HFFc6 (cell line): ENCODE data around the gene RAB7A. TPM values are rescaled to one million over a fixed set of nuclear protein-coding genes. Genes with fewer than 3 reads are reported as not detected.

Source experiments
- DNase-seq: peaks from one replicate; pipeline ENCODE4 v3.0.0-alpha.2; 2018
- H3K27ac Mint-ChIP-seq: 2 replicates; pipeline ENCODE4 v1.8.0; 2020; ENCODE audit warnings: mild to moderate bottlenecking, mixed read lengths
- H3K27me3 Mint-ChIP-seq: 2 replicates; pipeline ENCODE4 v1.8.0; 2021; ENCODE audit warnings: mild to moderate bottlenecking, moderate library complexity, mixed read lengths; ENCODE audit not compliant: insufficient read depth
- H3K36me3 Mint-ChIP-seq: 2 replicates; pipeline ENCODE4 v1.8.0; 2021; ENCODE audit warnings: low read depth, mixed read lengths
- H3K4me1 Mint-ChIP-seq: 2 replicates; pipeline ENCODE4 v1.8.0; 2020; ENCODE audit warnings: low read depth, mixed read lengths
- H3K4me3 Mint-ChIP-seq: 2 replicates; pipeline ENCODE4 v1.8.0; 2020; ENCODE audit warnings: mild to moderate bottlenecking, moderate library complexity, mixed read lengths
- H3K9me3 Mint-ChIP-seq: 2 replicates; pipeline ENCODE4 v1.8.0; 2020; ENCODE audit warnings: mild to moderate bottlenecking, mixed read lengths
- total RNA-seq, 6 experiments: library from RNA; stranded (reverse); fragmentation: NEBNext Ultra II Directional; extraction: Animal tissue kit (Norgen Biotek cat#: 25700); gene quantifications; 2 replicates in 1 of 6; 3 replicates in 5 of 6; pipeline ENCODE4 v1.2.3, GENCODE V29; 2021
- TF ChIP-seq, protein P1 (sequence below): fragments of 200-600 bp; sonication (generic); IDR thresholded peaks from 2 replicates; pipeline ENCODE4 v1.5.0; 2021; ENCODE audit warnings: antibody characterized with exemption, mild to moderate bottlenecking

Gene RAB7A
- total RNA-seq, 6 experiments from 2014 or later, result 311 to 355 (median 323) TPM

DNA sequence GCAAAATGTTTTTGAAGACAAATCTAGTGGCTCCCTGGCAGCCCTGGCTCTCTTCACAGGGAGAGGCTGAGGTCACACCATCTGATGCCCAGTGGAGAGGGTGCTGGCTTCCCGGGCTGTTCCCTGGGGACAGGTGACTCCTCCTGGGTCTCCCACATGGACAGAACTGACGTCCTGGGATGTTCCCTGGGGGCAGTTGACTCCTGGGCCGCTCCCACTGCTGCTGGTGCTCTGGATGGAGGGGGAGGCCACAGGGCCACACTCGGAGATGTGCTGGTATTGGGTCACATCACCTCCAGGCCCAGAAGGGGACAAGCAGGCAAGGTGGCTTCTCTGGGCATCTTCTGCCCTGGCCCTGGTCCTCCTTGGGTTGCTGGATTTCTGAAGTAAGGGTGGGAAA lies 125.6 kb downstream of the RAB7A start:
- Mint-ChIP-seq H3K4me3 (no peak overlapping the region), H3K27ac (no peak overlapping the region), H3K27me3 (peaks cover 5% of the 10 kb centered on the region), H3K4me1 (peaks cover 6% of the 10 kb centered on the region), H3K36me3 (peaks cover 16% of the 10 kb centered on the region), H3K9me3 (peaks cover 23% of the 10 kb centered on the region)
- DNase-seq, result no peak
- TF ChIP-seq, protein P1, sequence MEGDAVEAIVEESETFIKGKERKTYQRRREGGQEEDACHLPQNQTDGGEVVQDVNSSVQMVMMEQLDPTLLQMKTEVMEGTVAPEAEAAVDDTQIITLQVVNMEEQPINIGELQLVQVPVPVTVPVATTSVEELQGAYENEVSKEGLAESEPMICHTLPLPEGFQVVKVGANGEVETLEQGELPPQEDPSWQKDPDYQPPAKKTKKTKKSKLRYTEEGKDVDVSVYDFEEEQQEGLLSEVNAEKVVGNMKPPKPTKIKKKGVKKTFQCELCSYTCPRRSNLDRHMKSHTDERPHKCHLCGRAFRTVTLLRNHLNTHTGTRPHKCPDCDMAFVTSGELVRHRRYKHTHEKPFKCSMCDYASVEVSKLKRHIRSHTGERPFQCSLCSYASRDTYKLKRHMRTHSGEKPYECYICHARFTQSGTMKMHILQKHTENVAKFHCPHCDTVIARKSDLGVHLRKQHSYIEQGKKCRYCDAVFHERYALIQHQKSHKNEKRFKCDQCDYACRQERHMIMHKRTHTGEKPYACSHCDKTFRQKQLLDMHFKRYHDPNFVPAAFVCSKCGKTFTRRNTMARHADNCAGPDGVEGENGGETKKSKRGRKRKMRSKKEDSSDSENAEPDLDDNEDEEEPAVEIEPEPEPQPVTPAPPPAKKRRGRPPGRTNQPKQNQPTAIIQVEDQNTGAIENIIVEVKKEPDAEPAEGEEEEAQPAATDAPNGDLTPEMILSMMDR, result no peak

DNA sequence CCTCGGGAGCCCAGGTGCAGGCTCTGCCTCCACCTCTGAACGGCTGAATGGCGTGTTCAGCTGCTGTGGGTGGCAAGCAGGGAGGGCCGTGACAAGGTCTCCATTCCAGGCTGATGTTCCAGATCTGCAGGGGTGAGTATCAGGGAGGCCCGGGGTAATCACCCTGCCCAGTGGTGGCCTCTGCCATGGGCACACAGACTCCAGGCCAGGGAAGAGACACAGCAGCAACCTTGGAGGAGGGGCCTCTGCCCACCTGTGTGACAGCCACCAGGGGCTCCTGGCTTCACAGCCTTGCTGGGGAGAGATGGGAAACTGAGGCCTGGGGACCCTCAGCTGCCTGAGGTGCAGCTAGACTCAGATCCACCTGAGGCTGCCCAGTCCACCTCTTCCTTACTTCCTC lies 127.8 kb downstream of the RAB7A start:
- Mint-ChIP-seq H3K4me1 (peaks cover 15% of the 10 kb centered on the region), H3K27ac (no peak overlapping the region), H3K36me3 (peaks cover 23% of the 10 kb centered on the region), H3K4me3 (no peak overlapping the region), H3K9me3 (peaks cover 38% of the 10 kb centered on the region), H3K27me3 (peaks cover 12% of the 10 kb centered on the region)
- no peak for DNase-seq
- TF ChIP-seq, protein P1, result no peak

DNA sequence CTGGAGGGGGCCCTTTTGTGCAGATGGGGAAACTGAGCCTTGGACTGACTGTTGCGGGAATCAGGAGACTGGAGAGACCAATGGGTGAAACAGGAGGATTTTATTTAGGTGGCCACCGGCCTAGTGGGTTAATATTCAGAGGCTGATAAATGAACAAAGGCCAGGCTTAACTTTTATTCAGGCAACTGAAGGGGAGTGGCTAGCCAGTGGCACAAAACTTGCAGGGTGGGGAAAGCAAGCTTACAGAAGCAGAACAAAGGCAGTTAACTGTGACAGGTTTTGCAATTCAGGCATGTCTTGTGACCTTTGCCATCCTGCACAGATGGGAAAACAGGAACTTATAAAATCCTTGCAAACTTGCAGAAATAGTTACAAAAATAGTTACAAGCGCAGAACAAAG lies 128.5 kb downstream of the RAB7A start:
- no peak overlapping the region for H3K27ac Mint-ChIP-seq
- no peak for DNase-seq
- peaks cover 15% of the 10 kb centered on the region for H3K4me1 Mint-ChIP-seq
- H3K27me3 Mint-ChIP-seq, result peaks cover 12% of the 10 kb centered on the region
- H3K36me3 Mint-ChIP-seq, result peaks cover 30% of the 10 kb centered on the region
- peaks cover 44% of the 10 kb centered on the region for H3K9me3 Mint-ChIP-seq
- H3K4me3 Mint-ChIP-seq, result no peak overlapping the region
- TF ChIP-seq, protein P1, result no peak

DNA sequence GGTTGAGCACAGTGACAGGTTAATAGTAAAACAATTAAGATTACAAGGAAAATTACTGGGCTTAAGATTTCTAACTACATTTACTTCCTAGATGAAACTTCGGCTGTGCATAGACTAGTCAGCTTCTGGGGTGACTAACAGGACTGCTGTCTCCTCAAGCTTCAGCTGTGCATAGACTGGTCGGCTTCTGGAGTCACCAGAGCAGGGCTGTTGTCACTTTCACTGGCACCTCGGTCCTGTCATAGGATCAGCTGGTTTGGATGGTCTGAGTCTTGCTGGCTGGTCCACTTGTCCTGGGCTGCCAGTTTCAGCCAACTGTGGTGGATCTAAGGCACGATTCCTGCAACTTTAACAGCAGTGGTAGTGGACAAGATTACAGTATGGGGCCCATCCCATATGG lies 129.6 kb downstream of the RAB7A start:
- Mint-ChIP-seq H3K27me3 (peaks cover 12% of the 10 kb centered on the region), H3K27ac (no peak overlapping the region), H3K9me3 (peaks cover 55% of the 10 kb centered on the region), H3K4me3 (no peak overlapping the region), H3K36me3 (peaks cover 41% of the 10 kb centered on the region), H3K4me1 (peaks cover 9% of the 10 kb centered on the region; the same call in 1 of the 2 replicates)
- no peak for DNase-seq
- TF ChIP-seq, protein P1, result no peak

DNA sequence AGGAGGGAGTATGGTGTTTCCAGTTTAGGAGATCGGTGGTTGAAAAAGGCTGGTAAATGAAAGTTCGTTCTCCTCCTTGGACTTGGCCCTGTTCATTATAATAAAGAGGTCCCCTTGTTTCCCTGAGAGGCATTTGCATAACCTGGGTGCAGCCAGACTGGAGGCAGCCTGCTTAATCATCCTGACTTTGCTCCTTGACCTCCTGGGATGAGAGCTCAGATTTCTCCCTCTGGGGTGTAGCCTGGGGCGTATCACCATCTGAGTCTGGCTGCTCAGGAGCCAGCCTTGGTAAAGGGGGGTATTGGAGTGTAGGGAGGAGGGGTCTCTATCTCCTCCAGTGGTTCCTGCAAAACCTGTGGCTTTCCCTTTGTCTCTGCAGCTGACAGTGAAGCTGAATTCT lies 132.2 kb downstream of the RAB7A start:
- Mint-ChIP-seq H3K9me3 (peaks cover 64% of the 10 kb centered on the region), H3K27ac (no peak overlapping the region), H3K27me3 (peaks cover 17% of the 10 kb centered on the region), H3K4me3 (no peak overlapping the region), H3K36me3 (peaks cover 42% of the 10 kb centered on the region), H3K4me1 (peaks cover 9% of the 10 kb centered on the region; the same call in 1 of the 2 replicates)
- TF ChIP-seq, protein P1, result no peak
- no peak for DNase-seq

DNA sequence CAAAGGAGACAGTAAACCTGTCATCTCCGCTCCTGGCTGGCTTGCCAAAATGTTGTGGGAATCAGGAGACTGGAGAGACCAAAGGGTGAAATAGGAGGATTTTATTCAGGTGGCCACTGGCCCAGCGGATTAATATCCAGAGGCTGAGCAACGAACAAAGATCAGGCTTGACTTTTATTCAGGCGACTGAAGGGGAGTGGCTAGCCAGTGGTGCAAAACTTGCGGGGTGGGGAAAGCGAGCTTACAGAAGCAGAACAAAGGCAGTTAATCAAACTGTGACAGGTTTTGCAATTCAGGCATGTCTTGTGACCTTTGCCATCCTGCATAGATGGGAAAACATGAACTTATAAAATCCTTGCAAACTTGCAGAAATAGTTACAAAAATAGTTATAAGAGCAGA lies 133.6 kb downstream of the RAB7A start:
- Mint-ChIP-seq H3K27ac (no peak overlapping the region), H3K9me3 (peaks cover 52% of the 10 kb centered on the region), H3K4me3 (no peak overlapping the region), H3K4me1 (peaks cover 13% of the 10 kb centered on the region; the same call in 1 of the 2 replicates), H3K36me3 (peaks cover 32% of the 10 kb centered on the region), H3K27me3 (peaks cover 13% of the 10 kb centered on the region)
- DNase-seq, result no peak
- TF ChIP-seq, protein P1, result no peak
